DND-41 (cell line): ENCODE measurements around the gene HOXA4.

ENCODE experiments used
- ATAC-seq: fragments of 200-7000 bp; cut with Tn5 transposase; 3 replicates; pipeline ENCODE4 v1.9.1; 2021; ENCODE audit warnings: low read depth; ENCODE audit not compliant: insufficient read depth
- DNase-seq: peaks from one replicate; pipeline ENCODE4 v3.0.0-alpha.2; 2020
- H2AFZ ChIP-seq: 2 replicates; pipeline ENCODE4 v1.6.0; 2012; ENCODE audit warnings: low read depth, low read length
- H3K27ac ChIP-seq: 2 replicates; pipeline ENCODE4 v1.5.1; 2012; ENCODE audit warnings: low read length, inconsistent platforms
- H3K27me3 ChIP-seq: fragments of 200-600 bp; sonication (generic); 2 replicates; pipeline ENCODE4 v1.6.0; 2012; ENCODE audit warnings: low read length, mild to moderate bottlenecking, inconsistent platforms; ENCODE audit not compliant: insufficient read depth, poor library complexity
- H3K36me3 ChIP-seq: 2 replicates; pipeline ENCODE4 v1.5.1; 2012; ENCODE audit warnings: low read length, inconsistent platforms; ENCODE audit not compliant: insufficient read depth
- H3K4me1 ChIP-seq: 2 replicates; pipeline ENCODE4 v1.5.1; 2012; ENCODE audit warnings: mild to moderate bottlenecking, low read length; ENCODE audit not compliant: insufficient read depth
- H3K4me2 ChIP-seq: 2 replicates; pipeline ENCODE4 v1.6.0; 2012; ENCODE audit warnings: mild to moderate bottlenecking, moderate library complexity, low read length, inconsistent platforms; ENCODE audit not compliant: insufficient read depth
- H3K4me3 ChIP-seq, 2 experiments: fragments of 200-600 bp in 1 of 2; shearing (Covaris generic) in 1 of 2; 2 replicates each; pipeline ENCODE4 v1.5.1; 2012 to 2016; ENCODE audit warnings: inconsistent platforms in 2 of 2, low read length in 2 of 2, mild to moderate bottlenecking in 2 of 2, low read depth in 1 of 2, moderate library complexity in 1 of 2
- H3K79me2 ChIP-seq: 2 replicates; pipeline ENCODE4 v1.6.0; 2012; ENCODE audit warnings: low read length, inconsistent platforms; ENCODE audit not compliant: insufficient read depth
- H3K9ac ChIP-seq: 2 replicates; pipeline ENCODE4 v1.6.0; 2012; ENCODE audit warnings: low read depth, mild to moderate bottlenecking, inconsistent platforms, low read length, moderate library complexity
- H3K9me3 ChIP-seq: 2 replicates; pipeline ENCODE4 v1.5.1; 2012; ENCODE audit warnings: low read length, moderate library complexity, mild to moderate bottlenecking, inconsistent platforms; ENCODE audit not compliant: insufficient read depth, severe bottlenecking
- H4K20me1 ChIP-seq: 2 replicates; pipeline ENCODE4 v1.6.0; 2012; ENCODE audit warnings: low read length; ENCODE audit not compliant: insufficient read depth
- EZH2 ChIP-seq: IDR thresholded peaks from 3 replicates; pipeline ENCODE4 v1.6.1; 2012; ENCODE audit warnings: borderline replicate concordance, low read depth, mild to moderate bottlenecking, moderate library complexity, low read length, inconsistent platforms; ENCODE audit not compliant: severe bottlenecking
- TF ChIP-seq, protein P1 (sequence below): IDR thresholded peaks from 2 replicates; pipeline ENCODE4 v1.5.1; 2012; ENCODE audit warnings: borderline replicate concordance, low read length, moderate library complexity, mild to moderate bottlenecking; ENCODE audit not compliant: poor library complexity, severe bottlenecking; ENCODE audit errors: extremely low read depth

HOXA4 gene

DNA sequence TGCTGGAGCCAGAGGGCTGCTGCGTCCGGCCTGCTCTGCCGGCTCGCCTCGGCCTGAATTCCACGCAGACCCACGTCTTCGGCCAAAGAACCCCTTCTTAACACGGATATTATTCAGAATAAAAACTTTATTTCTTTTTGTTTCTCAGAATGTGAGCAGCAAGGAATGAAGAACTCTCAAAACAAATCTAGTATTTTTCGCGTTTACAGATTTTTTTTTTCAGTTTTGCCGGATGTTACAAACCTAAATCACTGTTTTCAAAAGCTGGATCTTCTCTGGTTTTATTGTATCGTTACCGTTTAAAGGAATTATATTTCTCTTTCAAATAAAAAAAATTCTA lies 23.7 kb downstream of the HOXA4 start:
- H3K9ac ChIP-seq = no peak overlapping the region
- no peaks in the 10 kb centered on the region for H3K27me3 ChIP-seq

DNA sequence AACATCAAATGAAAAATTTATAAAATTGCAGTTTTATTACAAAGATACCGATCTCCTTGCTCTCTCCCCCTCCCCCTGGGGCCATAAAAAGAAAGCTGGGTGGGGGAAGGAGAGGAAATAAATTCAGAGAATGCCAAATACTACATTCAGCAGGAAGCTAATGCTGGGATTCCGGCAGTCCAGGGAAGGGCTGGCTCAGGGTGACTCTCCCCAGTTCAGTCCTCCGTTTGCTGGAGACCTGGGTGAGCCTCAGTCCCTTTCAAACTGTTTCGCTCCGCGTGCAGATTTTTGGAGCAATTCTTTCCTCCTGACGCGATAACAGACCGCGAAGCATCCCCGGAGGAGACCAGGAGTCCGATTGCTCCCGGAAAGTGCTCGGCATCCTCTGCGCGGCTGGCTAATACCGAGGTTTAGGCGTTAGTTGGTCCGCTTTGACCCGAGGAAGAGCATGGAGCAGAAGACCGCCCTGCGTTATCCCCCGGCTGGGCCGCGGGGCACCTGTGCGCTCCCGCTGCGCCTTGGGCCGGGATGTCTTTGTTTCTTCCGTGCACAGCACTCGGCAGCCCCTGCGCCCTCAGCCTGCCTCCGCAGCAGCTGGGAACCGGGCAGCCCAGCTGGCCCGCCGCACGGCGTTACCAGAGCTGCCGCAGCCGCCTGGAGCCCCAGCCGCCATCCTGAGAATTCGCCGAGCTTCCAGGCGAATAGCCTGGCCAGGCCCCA lies 24.2 kb downstream of the HOXA4 start:
- TF ChIP-seq, protein P1, sequence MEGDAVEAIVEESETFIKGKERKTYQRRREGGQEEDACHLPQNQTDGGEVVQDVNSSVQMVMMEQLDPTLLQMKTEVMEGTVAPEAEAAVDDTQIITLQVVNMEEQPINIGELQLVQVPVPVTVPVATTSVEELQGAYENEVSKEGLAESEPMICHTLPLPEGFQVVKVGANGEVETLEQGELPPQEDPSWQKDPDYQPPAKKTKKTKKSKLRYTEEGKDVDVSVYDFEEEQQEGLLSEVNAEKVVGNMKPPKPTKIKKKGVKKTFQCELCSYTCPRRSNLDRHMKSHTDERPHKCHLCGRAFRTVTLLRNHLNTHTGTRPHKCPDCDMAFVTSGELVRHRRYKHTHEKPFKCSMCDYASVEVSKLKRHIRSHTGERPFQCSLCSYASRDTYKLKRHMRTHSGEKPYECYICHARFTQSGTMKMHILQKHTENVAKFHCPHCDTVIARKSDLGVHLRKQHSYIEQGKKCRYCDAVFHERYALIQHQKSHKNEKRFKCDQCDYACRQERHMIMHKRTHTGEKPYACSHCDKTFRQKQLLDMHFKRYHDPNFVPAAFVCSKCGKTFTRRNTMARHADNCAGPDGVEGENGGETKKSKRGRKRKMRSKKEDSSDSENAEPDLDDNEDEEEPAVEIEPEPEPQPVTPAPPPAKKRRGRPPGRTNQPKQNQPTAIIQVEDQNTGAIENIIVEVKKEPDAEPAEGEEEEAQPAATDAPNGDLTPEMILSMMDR = no peak
- no peak for TF ChIP-seq EZH2
- H4K20me1 ChIP-seq = no peaks in the 10 kb centered on the region
- no peaks in the 10 kb centered on the region for H3K4me1 ChIP-seq
- no peak overlapping the region for H3K9ac ChIP-seq
- DNase-seq (no peak), ATAC-seq (no peak)
- no peaks in the 10 kb centered on the region for H3K79me2 ChIP-seq
- H3K27ac ChIP-seq = no peak overlapping the region
- H3K9me3 ChIP-seq = no peaks in the 10 kb centered on the region
- no peak overlapping the region for H3K4me2 ChIP-seq
- H2AFZ ChIP-seq = no peak overlapping the region
- no peaks in the 10 kb centered on the region for H3K36me3 ChIP-seq
- H3K27me3 ChIP-seq = no peaks in the 10 kb centered on the region
- H3K4me3 ChIP-seq = no peak overlapping the region

More for the DNA sequence above, 23.7 kb downstream of the HOXA4 start:
- no peaks in the 10 kb centered on the region for H3K9me3 ChIP-seq
- no peaks in the 10 kb centered on the region for H3K36me3 ChIP-seq
- no peak for TF ChIP-seq EZH2
- TF ChIP-seq, protein P1 = no peak
- no peaks in the 10 kb centered on the region for H3K4me1 ChIP-seq
- H3K79me2 ChIP-seq = no peaks in the 10 kb centered on the region
- H4K20me1 ChIP-seq = no peaks in the 10 kb centered on the region
- H3K4me3 ChIP-seq = no peak overlapping the region
- H3K4me2 ChIP-seq = no peak overlapping the region
- no peak overlapping the region for H3K27ac ChIP-seq
- DNase-seq (no peak), ATAC-seq (no peak)
- no peak overlapping the region for H2AFZ ChIP-seq

DNA sequence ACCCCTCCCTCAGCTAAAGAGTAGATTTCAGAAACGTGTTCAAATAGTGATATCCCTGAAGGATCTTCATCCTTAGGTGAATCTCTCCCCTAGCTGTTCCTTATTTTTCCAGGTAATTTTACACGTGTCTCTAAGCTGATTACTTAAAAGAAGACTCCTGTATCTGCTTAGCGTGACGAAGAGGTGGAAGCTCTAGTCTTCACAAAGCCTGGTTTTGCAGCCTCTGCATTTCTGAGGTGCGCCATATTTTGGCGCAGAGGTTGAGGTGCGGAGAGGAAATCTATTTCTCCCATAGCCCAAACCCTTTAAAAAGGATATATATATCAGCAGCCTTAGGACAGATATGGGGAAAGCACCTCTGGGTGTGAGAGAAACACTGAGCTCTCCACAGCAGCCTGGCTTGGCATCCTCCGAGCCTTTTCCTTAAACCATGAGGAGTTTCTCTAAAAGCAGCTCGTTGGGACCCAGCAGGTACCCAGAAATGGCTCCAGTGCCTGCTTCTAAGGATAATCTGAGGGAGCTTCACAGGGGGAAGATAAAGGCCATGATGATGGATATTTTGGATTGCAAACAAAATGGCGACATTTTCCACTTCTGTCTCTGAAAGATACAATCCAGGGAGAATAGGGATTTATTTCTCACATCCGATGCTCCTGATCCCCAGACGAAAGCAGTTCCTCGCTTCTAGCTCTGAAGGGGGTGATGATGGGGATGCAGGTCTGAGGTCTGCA lies 25.1 kb downstream of the HOXA4 start:
- ATAC-seq = no peak
- Histone ChIP-seq H3K9ac (no peak overlapping the region), H4K20me1 (no peaks in the 10 kb centered on the region), H3K9me3 (no peaks in the 10 kb centered on the region), H2AFZ (no peak overlapping the region), H3K4me2 (no peak overlapping the region), H3K4me3 (no peak overlapping the region), H3K79me2 (no peaks in the 10 kb centered on the region), H3K36me3 (no peaks in the 10 kb centered on the region), H3K27me3 (no peaks in the 10 kb centered on the region), H3K27ac (no peak overlapping the region), H3K4me1 (no peaks in the 10 kb centered on the region)
- no peak for DNase-seq
- TF ChIP-seq, protein P1 = no peak
- TF ChIP-seq EZH2 = no peak
